Muscle layer of duodenum (tissue), 2 donors: ENCODE measurements around the gene GRIK4.

Source experiments
- H3K27ac ChIP-seq: one replicate; pipeline ENCODE4 v1.7.0; 2013; ENCODE audit warnings: mild to moderate bottlenecking, low read length
- H3K27me3 ChIP-seq: one replicate; pipeline ENCODE4 v1.7.0; 2013; ENCODE audit warnings: low read depth, mild to moderate bottlenecking, control low read depth, low read length
- H3K36me3 ChIP-seq, 2 donors: one replicate each; pipeline ENCODE4 v1.7.0; 2013; ENCODE audit warnings: low read length in 2 of 2, control low read depth in 1 of 2, mild to moderate bottlenecking in 1 of 2; ENCODE audit not compliant: insufficient read depth in 2 of 2, control insufficient read depth in 1 of 2
- H3K4me1 ChIP-seq, 2 donors: one replicate each; pipeline ENCODE4 v1.7.0; 2013; ENCODE audit warnings: low read length in 2 of 2, mild to moderate bottlenecking in 2 of 2, control low read depth in 1 of 2, moderate library complexity in 1 of 2; ENCODE audit not compliant: insufficient read depth in 2 of 2, control insufficient read depth in 1 of 2
- H3K4me3 ChIP-seq, 2 donors: one replicate each; pipeline ENCODE4 v1.7.0; 2013; ENCODE audit warnings: low read length in 2 of 2, low read depth in 1 of 2, mild to moderate bottlenecking in 1 of 2
- H3K9me3 ChIP-seq, 2 donors: one replicate each; pipeline ENCODE4 v1.7.0; 2013; ENCODE audit warnings: low read length in 2 of 2, control low read depth in 1 of 2, mild to moderate bottlenecking in 1 of 2; ENCODE audit not compliant: control insufficient read depth in 1 of 2
- donor health status: healthy.

The GRIK4 gene

DNA sequence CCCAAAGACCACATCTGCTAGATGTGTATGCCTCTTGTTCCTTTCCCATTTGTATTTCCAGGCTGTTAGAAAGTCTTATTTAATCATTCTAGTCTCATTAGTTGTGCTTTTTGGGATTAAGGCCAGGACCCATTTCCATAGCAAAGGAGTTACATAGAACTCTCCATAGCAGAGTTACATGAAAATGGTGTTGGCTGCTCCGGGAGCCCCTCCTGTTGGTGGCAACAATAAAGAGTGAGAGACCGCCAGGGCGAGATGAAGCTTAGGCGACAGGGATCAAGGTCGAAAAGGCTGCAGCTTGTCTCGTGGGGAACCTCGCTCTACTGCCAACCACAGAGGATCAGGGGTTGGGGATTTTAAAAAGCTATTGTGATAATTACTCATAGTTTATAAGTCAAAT is 58.3 kb downstream of the GRIK4 start:
- H3K9me3 ChIP-seq = no peaks in the 10 kb centered on the region
- peaks cover 0 to 7% of the 10 kb centered on the region in 2 donors for H3K4me1 ChIP-seq
- H3K27ac ChIP-seq = no peak overlapping the region
- H3K36me3 ChIP-seq = no peaks in the 10 kb centered on the region
- peaks cover 3% of the 10 kb centered on the region for H3K27me3 ChIP-seq
- no peak overlapping the region for H3K4me3 ChIP-seq

DNA sequence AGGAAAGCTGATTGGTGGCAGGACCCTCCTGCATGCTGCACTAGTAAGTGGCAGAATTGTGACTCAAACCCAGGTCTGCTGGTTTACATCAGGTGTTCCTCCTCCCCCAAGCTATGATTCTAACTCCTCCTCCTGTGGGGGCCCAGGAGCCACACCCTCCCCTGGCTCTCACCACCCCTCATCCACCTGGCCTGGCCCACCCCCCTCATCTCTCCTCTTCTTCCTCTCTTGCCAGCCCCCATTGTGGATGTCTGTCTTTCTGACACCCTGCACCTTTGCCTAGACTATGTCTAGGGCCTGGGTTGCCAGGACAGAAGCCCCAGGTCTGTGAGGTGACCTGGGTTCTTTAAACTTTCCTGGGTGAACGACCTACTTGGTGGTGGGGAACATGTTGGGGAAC is 59.9 kb downstream of the GRIK4 start:
- Histone ChIP-seq H3K27ac (no peak overlapping the region), H3K36me3 (no peaks in the 10 kb centered on the region), H3K9me3 (no peaks in the 10 kb centered on the region), H3K4me3 (no peak overlapping the region), H3K4me1 (no peaks in the 10 kb centered on the region), H3K27me3 (no peaks in the 10 kb centered on the region)

DNA sequence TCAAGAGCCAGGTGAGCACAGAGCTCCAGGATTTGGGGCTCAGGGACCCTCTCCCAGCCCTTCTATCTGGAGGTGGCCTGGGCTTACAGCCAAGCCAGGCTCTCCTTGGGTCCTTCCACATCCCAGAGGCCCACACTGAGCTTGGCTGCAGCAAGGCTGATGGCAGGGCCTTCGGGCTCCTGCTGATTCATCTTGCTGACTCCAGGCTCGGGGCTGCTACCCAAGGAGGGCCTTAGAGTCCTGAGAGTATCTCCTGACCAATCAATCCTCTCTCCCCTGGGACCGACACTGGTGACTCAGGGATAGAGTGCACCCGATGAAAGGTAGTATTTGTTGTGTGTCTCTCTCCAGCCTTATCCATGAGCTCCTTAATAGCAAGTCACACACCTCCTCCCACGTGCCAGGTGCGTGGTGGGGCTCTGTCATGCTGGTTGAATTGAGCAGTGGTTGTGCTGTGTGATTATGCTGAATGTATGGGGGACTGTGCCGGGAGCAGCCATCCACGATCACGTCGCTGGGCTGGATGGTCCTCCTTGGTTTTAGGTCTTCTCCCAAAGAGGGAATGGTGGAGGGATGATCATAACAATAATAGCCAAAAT is 62.3 kb downstream of the GRIK4 start:
- Histone ChIP-seq H3K4me1 (no peaks in the 10 kb centered on the region), H3K27me3 (no peaks in the 10 kb centered on the region), H3K9me3 (no peaks in the 10 kb centered on the region), H3K27ac (no peak overlapping the region), H3K4me3 (no peak overlapping the region), H3K36me3 (no peaks in the 10 kb centered on the region)

DNA sequence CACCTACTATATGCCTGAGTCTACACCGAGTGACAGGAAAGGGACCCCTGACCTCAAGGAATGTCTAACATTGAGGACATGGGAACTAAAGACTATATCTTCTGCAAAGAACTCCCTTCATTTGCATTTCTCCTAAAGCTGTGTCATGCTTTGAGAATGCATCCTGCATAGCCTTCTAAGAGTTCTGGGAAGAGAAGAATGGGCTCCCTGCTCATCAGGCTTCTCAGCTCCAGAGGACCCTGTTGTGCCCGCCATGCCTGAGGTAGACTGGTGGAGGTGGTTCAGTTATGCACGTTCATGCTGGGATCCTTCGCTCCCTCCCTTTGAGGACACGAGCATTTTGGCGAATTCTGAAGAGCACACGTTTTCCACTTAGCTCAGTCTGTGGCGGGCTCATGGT is 63.3 kb downstream of the GRIK4 start:
- Histone ChIP-seq H3K4me3 (no peak overlapping the region), H3K36me3 (no peaks in the 10 kb centered on the region), H3K27me3 (no peaks in the 10 kb centered on the region)

DNA sequence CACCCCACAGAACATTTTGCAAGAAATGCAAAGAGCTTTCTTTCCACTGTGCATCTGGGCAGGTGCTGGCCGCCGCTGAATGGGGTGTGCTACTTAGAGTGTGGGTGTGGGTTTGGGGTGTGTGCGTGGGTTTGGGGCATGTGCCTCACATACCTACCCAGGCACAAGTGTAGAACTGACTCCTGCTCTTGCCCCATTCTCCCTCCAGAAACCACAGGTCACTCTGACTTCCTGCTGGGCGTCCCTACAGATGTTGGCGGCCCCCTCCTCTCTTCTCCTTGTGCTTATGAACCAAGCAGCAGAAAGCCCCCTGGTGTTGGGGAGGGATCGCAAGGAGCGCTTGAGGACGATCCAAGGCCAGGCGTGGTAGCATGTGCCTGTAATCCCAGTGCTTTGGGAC is 63.9 kb downstream of the GRIK4 start:
- H3K27me3 ChIP-seq = no peaks in the 10 kb centered on the region
- H3K4me3 ChIP-seq = no peak overlapping the region
- no peaks in the 10 kb centered on the region for H3K4me1 ChIP-seq

More for the DNA sequence above, 63.3 kb downstream of the GRIK4 start:
- Histone ChIP-seq H3K27ac (no peak overlapping the region), H3K9me3 (no peaks in the 10 kb centered on the region), H3K4me1 (no peaks in the 10 kb centered on the region)

DNA sequence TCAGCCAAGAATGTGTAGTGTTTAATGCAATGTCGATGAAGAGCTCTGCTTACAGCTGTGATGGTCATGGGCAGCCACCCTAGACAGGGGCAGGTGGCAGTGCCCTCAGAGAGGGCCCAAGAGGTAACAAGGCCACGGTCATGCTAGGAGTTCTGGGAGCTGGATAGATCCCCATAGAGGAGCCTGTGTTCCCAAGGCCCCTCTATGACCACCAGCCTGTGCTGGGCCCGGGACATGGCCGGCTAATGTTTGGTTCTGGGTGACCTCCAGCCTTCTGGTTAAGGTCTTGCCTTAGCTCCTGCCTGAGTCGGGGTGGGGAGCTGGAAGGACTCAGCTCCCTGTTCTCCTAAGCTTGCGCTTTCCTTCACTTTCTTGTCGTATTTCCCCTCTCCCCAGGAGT is 65.1 kb downstream of the GRIK4 start:
- Histone ChIP-seq H3K36me3 (no peaks in the 10 kb centered on the region), H3K9me3 (no peaks in the 10 kb centered on the region), H3K4me1 (no peaks in the 10 kb centered on the region), H3K27me3 (no peaks in the 10 kb centered on the region), H3K27ac (no peak overlapping the region), H3K4me3 (no peak overlapping the region)

More for the DNA sequence above, 63.9 kb downstream of the GRIK4 start:
- no peak overlapping the region for H3K27ac ChIP-seq
- no peaks in the 10 kb centered on the region for H3K36me3 ChIP-seq
- H3K9me3 ChIP-seq = no peaks in the 10 kb centered on the region

DNA sequence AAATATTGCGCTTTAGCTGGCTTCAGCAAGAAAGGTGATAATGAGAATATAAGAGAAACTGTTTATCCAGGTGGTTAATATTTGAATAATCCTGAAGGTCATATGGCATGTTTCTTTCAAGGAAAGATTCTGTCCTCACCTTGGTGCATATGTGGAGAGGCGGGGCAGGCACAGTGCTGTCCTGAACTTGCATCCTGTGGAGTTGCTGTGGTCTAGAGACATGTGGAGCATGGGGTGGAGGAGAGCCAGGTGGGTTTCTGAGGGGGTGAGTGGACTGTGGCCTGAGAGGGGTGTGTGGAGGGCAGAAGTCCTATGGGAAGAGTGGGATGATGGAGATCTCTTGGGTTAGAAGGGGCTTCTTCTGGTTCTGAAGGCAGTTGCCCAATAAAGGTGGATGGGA is 65.5 kb downstream of the GRIK4 start:
- Histone ChIP-seq H3K4me1 (no peaks in the 10 kb centered on the region), H3K9me3 (no peaks in the 10 kb centered on the region), H3K36me3 (no peaks in the 10 kb centered on the region), H3K4me3 (no peak overlapping the region), H3K27ac (no peak overlapping the region), H3K27me3 (no peaks in the 10 kb centered on the region)

DNA sequence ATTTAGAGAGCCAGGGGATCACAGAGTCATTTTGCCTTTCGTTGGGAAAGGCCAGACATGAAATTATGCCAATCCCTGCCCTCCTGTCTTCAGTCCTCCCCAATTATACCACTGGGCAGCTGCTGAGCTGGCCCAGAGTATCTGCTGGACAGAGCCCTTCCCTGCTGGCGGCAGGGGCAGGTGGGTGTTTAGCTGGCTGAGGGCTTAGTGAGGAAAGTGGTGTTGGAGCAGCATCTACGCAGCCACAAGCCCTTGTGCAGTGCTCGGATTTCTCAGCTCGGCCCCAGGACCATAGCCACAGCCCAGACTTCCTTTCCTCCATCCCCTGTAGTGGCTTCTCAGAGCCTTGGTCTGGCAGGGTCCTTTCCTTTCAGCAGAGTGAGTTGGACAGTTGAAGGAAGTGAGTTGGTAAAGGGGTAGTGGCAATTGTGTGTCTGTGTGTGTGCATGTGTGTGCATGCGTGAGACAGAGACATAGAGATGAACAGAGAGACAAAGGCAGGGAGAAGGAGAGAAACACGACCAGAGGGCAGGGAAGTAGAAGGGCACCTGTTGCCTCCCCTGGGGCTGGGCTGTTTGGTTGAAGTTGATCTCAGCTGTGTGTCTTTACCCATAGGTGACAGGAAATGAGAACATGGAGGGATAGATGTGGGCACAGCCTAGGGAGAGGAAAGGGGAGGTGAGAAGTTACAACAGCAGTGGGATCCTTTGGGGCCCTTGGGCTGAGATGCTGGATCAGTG is 66.2 kb downstream of the GRIK4 start:
- Histone ChIP-seq H3K36me3 (no peaks in the 10 kb centered on the region), H3K4me1 (no peaks in the 10 kb centered on the region), H3K4me3 (no peak overlapping the region), H3K27me3 (no peaks in the 10 kb centered on the region), H3K27ac (no peak overlapping the region), H3K9me3 (no peaks in the 10 kb centered on the region)

DNA sequence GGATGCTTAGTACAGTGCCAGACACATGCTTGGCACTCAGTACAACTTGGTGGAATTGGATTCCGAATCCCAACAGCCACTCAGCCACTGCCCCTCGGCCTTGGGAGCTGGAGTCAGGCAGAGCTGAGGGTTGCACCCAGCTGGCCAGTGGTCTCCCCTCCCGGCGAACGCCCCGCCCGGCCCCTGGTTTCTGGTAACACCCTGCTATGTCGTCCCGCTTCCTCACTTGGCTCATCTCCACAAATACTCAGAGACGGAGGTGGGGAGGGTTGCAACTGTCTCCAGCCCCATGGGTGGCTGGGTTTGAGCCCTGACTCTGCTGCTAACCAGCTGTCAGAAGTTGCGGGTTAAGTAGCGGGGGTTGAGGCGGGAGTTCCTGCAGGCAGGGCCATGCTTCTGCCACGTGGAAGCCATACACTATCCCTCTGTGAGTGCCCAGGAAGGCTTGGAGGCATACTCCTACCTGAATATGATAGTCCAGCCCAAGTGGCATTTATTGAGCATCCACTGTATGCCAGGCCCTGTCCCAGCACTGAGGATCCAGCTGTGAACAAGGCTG is 67.1 kb downstream of the GRIK4 start:
- no peaks in the 10 kb centered on the region for H3K27me3 ChIP-seq

DNA sequence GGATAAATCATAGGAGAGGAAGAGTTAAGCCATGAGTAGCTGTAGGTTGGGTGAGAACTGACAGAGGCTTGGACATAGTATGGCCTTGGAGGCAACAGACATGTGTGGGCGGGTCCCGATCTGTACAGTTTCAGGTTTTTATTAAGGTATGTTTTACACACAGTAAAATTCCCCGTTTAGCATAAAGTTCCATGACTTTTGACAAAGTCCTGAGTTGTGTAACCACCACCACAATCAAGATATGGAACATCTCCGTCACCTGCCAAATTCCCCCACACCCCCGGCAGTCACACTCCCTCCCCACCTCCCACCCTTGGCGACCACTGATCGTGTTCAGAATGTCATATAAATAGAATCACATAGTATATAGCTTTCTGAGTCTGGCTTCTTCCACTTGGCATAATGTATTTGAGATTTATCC is 68.1 kb downstream of the GRIK4 start:
- Histone ChIP-seq H3K4me1 (no peaks in the 10 kb centered on the region), H3K4me3 (no peak overlapping the region), H3K27me3 (no peaks in the 10 kb centered on the region), H3K9me3 (no peaks in the 10 kb centered on the region), H3K27ac (no peak overlapping the region), H3K36me3 (no peaks in the 10 kb centered on the region)

More for the DNA sequence above, 67.1 kb downstream of the GRIK4 start:
- H3K4me1 ChIP-seq = no peaks in the 10 kb centered on the region
- H3K9me3 ChIP-seq = no peaks in the 10 kb centered on the region
- H3K27ac ChIP-seq = no peak overlapping the region
- no peaks in the 10 kb centered on the region for H3K36me3 ChIP-seq
- no peak overlapping the region for H3K4me3 ChIP-seq

DNA sequence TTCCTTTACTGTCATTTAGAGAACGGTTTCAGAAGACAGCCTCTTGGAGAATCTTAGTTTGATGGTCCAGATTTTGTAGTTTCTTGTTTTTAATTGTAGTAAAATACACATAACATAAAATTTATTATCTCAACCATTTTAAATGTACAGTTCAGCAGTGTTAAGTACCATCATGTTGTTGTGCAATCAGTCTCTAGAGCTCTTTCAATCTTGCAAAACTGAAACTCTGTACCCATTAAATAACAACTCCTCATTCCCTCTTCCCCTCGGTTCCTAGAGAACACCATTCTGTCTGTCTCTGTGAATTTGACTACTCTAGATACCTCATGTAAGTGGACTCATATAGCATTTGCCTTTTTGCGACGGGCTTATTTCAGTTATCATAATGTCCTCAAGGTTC is 69.8 kb downstream of the GRIK4 start:
- H3K27ac ChIP-seq = no peak overlapping the region
- no peaks in the 10 kb centered on the region for H3K9me3 ChIP-seq
- H3K4me3 ChIP-seq = no peak overlapping the region
- no peaks in the 10 kb centered on the region for H3K36me3 ChIP-seq
- H3K4me1 ChIP-seq = no peaks in the 10 kb centered on the region
- H3K27me3 ChIP-seq = no peaks in the 10 kb centered on the region
